ENCODE measurements around the gene LRRIQ1.

The LRRIQ1 gene

GRCh38 chr12:85281636-85282312 is 245.6 kb downstream of the LRRIQ1 start:
- DNase-seq, result no peak

GRCh38 chr12:85283560-85283959 is 247.4 kb downstream of the LRRIQ1 start:
- DNase-seq, result no peak

Data from NCI-H1092 treated with DMSO at 0.1 percent for 48 hours (cell line).